ENCODE measurements around the gene TRPC1.

- no peak for TF ChIP-seq CTCF (IDR thresholded peaks at IDR 0.05; ENCODE audit: insufficient read depth, low read length, poor library complexity, severe bottlenecking)
- TF ChIP-seq EZH2phosphoT487 (conservative IDR thresholded peaks at IDR 0.05; ENCODE audit: low read length): no peak
Observed at GRCh38 chr3:142726017-142726416, 2.2 kb downstream of the TRPC1 start.
